Measurements from ENCODE around the gene CEP57.

Gene CEP57

DNA sequence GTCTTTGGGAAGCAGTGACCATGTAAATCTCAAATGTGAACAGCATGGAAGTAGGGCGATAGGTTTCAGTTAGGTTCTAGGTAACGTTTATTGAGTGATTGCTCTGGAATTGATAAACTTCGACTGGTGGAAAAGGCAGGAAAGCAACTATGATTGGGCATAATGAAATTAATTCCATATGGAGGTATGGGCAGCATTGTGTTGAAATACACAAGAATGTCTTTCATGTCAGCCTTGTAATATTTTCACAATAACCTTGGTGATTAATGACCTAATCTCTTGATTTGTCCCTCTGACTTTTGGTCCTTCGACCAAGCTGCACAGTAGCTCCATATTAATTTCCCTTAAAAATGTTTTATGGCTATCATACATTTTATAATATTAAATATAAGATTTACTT, 2.8 kb downstream of the CEP57 start:
- Histone ChIP-seq H3K79me2 (ENCODE audit: insufficient read depth, low read length) (peaks cover 84% of the 10 kb centered on the region), H3K27me3 (ENCODE audit: low read length) (no peaks in the 10 kb centered on the region), H3K4me3 (ENCODE audit: insufficient read depth, low read length, poor library complexity, severe bottlenecking) (no peak overlapping the region), H3F3A (ENCODE audit: insufficient read depth) (peaks cover 9% of the 10 kb centered on the region; the same call in 1 of the 2 replicates), H4K20me1 (ENCODE audit: low read depth, low read length) (peaks cover 23% of the 10 kb centered on the region; the same call in 1 of the 2 replicates), H3K36me3 (ENCODE audit: low read length) (peaks cover 5% of the 10 kb centered on the region; the same call in 1 of the 2 replicates), H3K9me3 (ENCODE audit: insufficient read depth, low read length) (no peaks in the 10 kb centered on the region), H2AFZ (ENCODE audit: low read depth, low read length, severe bottlenecking) (no peak overlapping the region), H3K9ac (ENCODE audit: low read length) (no peak overlapping the region), H3K9me2 (replicated peaks; ENCODE audit: insufficient read depth, low read length) (no peaks in the 10 kb centered on the region), H3K4me2 (ENCODE audit: low read depth, low read length, poor library complexity, severe bottlenecking) (no peak overlapping the region), H3K27ac (ENCODE audit: low read depth, low read length) (no peak overlapping the region)
- TF ChIP-seq EZH2phosphoT487 (conservative IDR thresholded peaks at IDR 0.05; ENCODE audit: low read length): no peak
- TF ChIP-seq, protein P1, sequence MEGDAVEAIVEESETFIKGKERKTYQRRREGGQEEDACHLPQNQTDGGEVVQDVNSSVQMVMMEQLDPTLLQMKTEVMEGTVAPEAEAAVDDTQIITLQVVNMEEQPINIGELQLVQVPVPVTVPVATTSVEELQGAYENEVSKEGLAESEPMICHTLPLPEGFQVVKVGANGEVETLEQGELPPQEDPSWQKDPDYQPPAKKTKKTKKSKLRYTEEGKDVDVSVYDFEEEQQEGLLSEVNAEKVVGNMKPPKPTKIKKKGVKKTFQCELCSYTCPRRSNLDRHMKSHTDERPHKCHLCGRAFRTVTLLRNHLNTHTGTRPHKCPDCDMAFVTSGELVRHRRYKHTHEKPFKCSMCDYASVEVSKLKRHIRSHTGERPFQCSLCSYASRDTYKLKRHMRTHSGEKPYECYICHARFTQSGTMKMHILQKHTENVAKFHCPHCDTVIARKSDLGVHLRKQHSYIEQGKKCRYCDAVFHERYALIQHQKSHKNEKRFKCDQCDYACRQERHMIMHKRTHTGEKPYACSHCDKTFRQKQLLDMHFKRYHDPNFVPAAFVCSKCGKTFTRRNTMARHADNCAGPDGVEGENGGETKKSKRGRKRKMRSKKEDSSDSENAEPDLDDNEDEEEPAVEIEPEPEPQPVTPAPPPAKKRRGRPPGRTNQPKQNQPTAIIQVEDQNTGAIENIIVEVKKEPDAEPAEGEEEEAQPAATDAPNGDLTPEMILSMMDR (IDR thresholded peaks at IDR 0.05; ENCODE audit: insufficient read depth, low read length, poor library complexity, severe bottlenecking): no peak

DNA sequence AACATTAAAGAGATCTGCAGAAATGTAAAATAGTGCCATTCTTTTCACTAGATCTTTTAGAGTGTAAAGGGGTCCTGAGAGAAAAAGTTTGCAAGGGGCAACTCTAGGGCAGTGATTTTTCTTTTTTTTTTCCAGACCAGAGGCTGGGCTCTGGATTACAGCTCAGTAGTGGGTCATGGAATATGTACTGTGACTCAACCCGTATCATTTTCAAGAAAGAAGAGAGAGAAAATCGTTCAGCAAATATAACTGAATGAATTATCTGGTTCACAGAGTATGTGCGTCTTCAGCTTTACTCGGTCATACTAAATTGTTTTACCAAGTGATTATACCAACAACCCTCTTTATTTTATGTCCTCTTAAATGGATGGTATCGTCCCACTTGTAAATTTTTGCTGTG, 3.8 kb downstream of the CEP57 start:
- no peak overlapping the region for H2AFZ ChIP-seq (ENCODE audit: low read depth, low read length, severe bottlenecking)
- H3K27ac ChIP-seq (ENCODE audit: low read depth, low read length): no peak overlapping the region
- no peaks in the 10 kb centered on the region for H3K9me2 ChIP-seq (replicated peaks; ENCODE audit: insufficient read depth, low read length)
- no peak overlapping the region for H3K9ac ChIP-seq (ENCODE audit: low read length)
- H3K9me3 ChIP-seq (ENCODE audit: insufficient read depth, low read length): no peaks in the 10 kb centered on the region
- H3F3A ChIP-seq (ENCODE audit: insufficient read depth): peaks cover 9% of the 10 kb centered on the region; the same call in 1 of the 2 replicates
- peaks cover 9% of the 10 kb centered on the region for H3K36me3 ChIP-seq (ENCODE audit: low read length)
- peaks cover 84% of the 10 kb centered on the region for H3K79me2 ChIP-seq (ENCODE audit: insufficient read depth, low read length)
- H3K27me3 ChIP-seq (ENCODE audit: low read length): no peaks in the 10 kb centered on the region
- TF ChIP-seq EZH2phosphoT487 (conservative IDR thresholded peaks at IDR 0.05; ENCODE audit: low read length): no peak
- TF ChIP-seq, protein P1 (IDR thresholded peaks at IDR 0.05; ENCODE audit: insufficient read depth, low read length, poor library complexity, severe bottlenecking): no peak
- peaks cover 23% of the 10 kb centered on the region; the same call in 1 of the 2 replicates for H4K20me1 ChIP-seq (ENCODE audit: low read depth, low read length)
- H3K4me3 ChIP-seq (ENCODE audit: insufficient read depth, low read length, poor library complexity, severe bottlenecking): no peak overlapping the region
- peak overlapping the region; percentile 11 for H3K4me2 ChIP-seq (ENCODE audit: low read depth, low read length, poor library complexity, severe bottlenecking)

- Histone ChIP-seq H4K20me1 (ENCODE audit: low read depth, low read length) (peaks cover 23% of the 10 kb centered on the region; the same call in 1 of the 2 replicates), H3K4me2 (ENCODE audit: low read depth, low read length, poor library complexity, severe bottlenecking) (no peak overlapping the region), H3K9me3 (ENCODE audit: insufficient read depth, low read length) (no peaks in the 10 kb centered on the region), H3K79me2 (ENCODE audit: insufficient read depth, low read length) (peaks cover 82% of the 10 kb centered on the region), H3K27me3 (ENCODE audit: low read length) (no peaks in the 10 kb centered on the region), H3K4me3 (ENCODE audit: insufficient read depth, low read length, poor library complexity, severe bottlenecking) (no peak overlapping the region), H3K9me2 (replicated peaks; ENCODE audit: insufficient read depth, low read length) (no peaks in the 10 kb centered on the region), H3F3A (ENCODE audit: insufficient read depth) (0 out of 2 replicates have a peak, but pooled peaks cover 5% of the 10 kb centered on the region), H3K9ac (ENCODE audit: low read length) (no peak overlapping the region), H3K36me3 (ENCODE audit: low read length) (peaks cover 18% of the 10 kb centered on the region), H2AFZ (ENCODE audit: low read depth, low read length, severe bottlenecking) (no peak overlapping the region), H3K27ac (ENCODE audit: low read depth, low read length) (no peak overlapping the region)
- TF ChIP-seq, protein P1 (IDR thresholded peaks at IDR 0.05; ENCODE audit: insufficient read depth, low read length, poor library complexity, severe bottlenecking): no peak
- no peak for TF ChIP-seq EZH2phosphoT487 (conservative IDR thresholded peaks at IDR 0.05; ENCODE audit: low read length)
These were observed 5.5 kb downstream of the CEP57 start for GRCh38 chr11:95795627-95796295.
